ENCODE measurements around the gene MACO1. TPM values are rescaled to one million over a fixed set of nuclear protein-coding genes. Genes with fewer than 3 reads are reported as not detected.
"Not testable (repeated sequence)": the region's sequence is repeated elsewhere in the genome, so short reads cannot be mapped to it uniquely, and the experiment has no call there.

MACO1 gene
- total RNA-seq, 1 experiment from 2014 or later, result 17.4 TPM

DNA sequence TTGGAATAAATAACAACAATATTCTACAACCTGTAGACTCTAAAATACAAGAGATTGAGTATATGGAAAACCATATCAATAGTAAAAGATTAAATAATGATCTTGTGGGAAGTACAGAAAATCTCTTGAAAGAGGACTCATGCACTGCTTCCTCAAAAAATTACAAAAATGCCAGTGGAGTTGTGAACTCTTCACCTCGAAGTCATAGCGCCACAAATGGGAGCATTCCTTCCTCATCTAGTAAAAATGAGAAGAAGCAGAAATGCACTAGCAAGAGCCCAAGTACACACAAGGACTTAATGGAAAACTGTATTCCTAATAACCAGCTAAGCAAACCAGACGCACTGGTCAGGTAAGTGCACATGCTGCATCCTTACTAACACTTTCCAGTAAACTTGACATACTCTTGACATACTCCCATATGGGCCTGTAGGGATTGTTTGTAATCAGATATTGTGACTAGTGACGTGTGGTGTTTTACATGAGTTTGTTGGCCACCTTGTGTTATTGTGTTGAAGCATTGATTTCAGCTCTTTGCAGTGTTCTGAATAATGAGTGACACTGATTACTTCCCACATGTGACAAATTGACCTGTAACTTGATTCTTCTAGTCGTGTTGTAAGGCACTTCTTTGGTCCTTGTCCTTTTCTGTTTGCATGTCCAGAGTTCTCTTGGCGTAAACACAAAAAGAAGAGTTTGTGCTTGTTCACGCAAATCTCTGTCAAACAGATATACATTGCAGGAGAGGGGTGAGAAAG lies 28.0 kb downstream of the MACO1 start:
- TF ChIP-seq, protein P1, sequence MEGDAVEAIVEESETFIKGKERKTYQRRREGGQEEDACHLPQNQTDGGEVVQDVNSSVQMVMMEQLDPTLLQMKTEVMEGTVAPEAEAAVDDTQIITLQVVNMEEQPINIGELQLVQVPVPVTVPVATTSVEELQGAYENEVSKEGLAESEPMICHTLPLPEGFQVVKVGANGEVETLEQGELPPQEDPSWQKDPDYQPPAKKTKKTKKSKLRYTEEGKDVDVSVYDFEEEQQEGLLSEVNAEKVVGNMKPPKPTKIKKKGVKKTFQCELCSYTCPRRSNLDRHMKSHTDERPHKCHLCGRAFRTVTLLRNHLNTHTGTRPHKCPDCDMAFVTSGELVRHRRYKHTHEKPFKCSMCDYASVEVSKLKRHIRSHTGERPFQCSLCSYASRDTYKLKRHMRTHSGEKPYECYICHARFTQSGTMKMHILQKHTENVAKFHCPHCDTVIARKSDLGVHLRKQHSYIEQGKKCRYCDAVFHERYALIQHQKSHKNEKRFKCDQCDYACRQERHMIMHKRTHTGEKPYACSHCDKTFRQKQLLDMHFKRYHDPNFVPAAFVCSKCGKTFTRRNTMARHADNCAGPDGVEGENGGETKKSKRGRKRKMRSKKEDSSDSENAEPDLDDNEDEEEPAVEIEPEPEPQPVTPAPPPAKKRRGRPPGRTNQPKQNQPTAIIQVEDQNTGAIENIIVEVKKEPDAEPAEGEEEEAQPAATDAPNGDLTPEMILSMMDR (IDR thresholded peaks at IDR 0.05; ENCODE audit: unreplicated experiment), result no peak
- no peak for DNase-seq (ENCODE audit: unreplicated experiment)
- ChIA-PET CTCF (no interaction called here), POLR2A (no interaction called here)
- intact Hi-C loops (cut with micrococcal nuclease), result no loop called here
- Mint-ChIP-seq H3K27ac (ENCODE audit: low read depth, unreplicated experiment) (no peak overlapping the region), H3K9me3 (ENCODE audit: unreplicated experiment) (no peaks in the 10 kb centered on the region), H3K27me3 (ENCODE audit: insufficient read depth, unreplicated experiment) (no peaks in the 10 kb centered on the region), H3K36me3 (ENCODE audit: insufficient read depth, unreplicated experiment) (peaks cover 53% of the 10 kb centered on the region), H3K4me1 (ENCODE audit: insufficient read depth, unreplicated experiment) (no peaks in the 10 kb centered on the region), H3K4me3 (ENCODE audit: unreplicated experiment) (no peak overlapping the region)
- BruUV-seq (replicated peaks), result no TSS peak

DNA sequence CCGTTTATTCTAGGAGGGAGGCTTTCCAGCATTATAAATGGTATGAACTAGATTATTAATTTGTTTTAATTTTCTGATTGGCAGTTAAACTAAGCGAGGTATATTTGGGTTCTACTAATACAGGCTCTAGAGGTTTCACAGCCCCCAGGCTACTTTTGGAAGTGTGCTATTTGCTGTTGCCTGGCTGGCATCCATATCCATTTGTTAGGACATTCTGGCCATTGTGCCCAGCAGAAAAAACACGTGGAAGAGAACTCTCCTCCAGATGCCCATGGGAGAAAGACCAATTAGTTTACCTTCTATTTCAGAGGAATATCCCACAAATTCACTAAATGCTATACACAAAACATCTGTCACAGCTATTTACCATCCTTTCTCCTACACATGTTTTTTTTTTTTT lies 29.3 kb downstream of the MACO1 start:
- TF ChIP-seq, protein P1 (IDR thresholded peaks at IDR 0.05; ENCODE audit: unreplicated experiment), result no peak
- Mint-ChIP-seq H3K4me3 (ENCODE audit: unreplicated experiment) (no peak overlapping the region), H3K27ac (ENCODE audit: low read depth, unreplicated experiment) (no peak overlapping the region), H3K9me3 (ENCODE audit: unreplicated experiment) (no peaks in the 10 kb centered on the region), H3K36me3 (ENCODE audit: insufficient read depth, unreplicated experiment) (peaks cover 47% of the 10 kb centered on the region), H3K27me3 (ENCODE audit: insufficient read depth, unreplicated experiment) (no peaks in the 10 kb centered on the region), H3K4me1 (ENCODE audit: insufficient read depth, unreplicated experiment) (no peaks in the 10 kb centered on the region)
- no TSS peak for BruUV-seq (replicated peaks)
- ChIA-PET POLR2A (interaction anchor here (0.9 to 1.0 kb wide), 2 partner anchors 19 to 24 kb away, joined by 3 read pairs; no protein-coding TSS in a partner anchor), CTCF (interaction anchor here (0.8 kb wide), 1 partner anchor 27 kb away, joined by 3 read pairs; no protein-coding TSS in a partner anchor)
- DNase-seq (ENCODE audit: unreplicated experiment), result no peak
- intact Hi-C loops (cut with micrococcal nuclease), result loop anchor here (1.0 kb wide), 1 partner anchor 33 kb away; no protein-coding TSS in a partner anchor

DNA sequence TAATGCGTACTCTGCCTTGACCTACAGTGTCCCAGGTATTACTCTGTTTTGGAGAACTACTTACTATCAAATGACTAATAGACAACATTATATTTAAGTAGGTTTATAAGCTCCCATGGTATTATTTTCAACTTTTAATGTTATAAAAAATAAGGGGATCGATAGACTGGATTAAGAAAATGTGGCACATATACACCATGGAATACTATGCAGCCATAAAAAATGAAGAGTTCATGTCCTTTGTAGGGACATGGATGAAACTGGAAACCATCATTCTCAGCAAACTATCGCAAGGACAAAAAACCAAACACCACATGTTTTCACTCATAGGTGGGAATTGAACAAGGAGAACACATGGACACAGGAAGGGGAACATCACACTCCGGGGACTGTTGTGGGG lies 30.1 kb downstream of the MACO1 start:
- not testable (repeated sequence) for H3K27ac Mint-ChIP-seq (ENCODE audit: low read depth, unreplicated experiment); H3K4me3 Mint-ChIP-seq (ENCODE audit: unreplicated experiment); H3K9me3 Mint-ChIP-seq (ENCODE audit: unreplicated experiment); BruUV-seq (replicated peaks); H3K4me1 Mint-ChIP-seq (ENCODE audit: insufficient read depth, unreplicated experiment); H3K27me3 Mint-ChIP-seq (ENCODE audit: insufficient read depth, unreplicated experiment); DNase-seq (ENCODE audit: unreplicated experiment)
- intact Hi-C loops (cut with micrococcal nuclease), result loop anchor here (1.0 kb wide), 1 partner anchor 34 kb away; no protein-coding TSS in a partner anchor
- ChIA-PET CTCF (interaction anchor here (0.6 kb wide), 1 partner anchor 1049 kb away, joined by 4 read pairs; no protein-coding TSS in a partner anchor), POLR2A (interaction anchor here (1.0 kb wide), 1 partner anchor 25 kb away, joined by 3 read pairs; no protein-coding TSS in a partner anchor)
- H3K36me3 Mint-ChIP-seq (ENCODE audit: insufficient read depth, unreplicated experiment), result peaks cover 41% of the 10 kb centered on the region

DNA sequence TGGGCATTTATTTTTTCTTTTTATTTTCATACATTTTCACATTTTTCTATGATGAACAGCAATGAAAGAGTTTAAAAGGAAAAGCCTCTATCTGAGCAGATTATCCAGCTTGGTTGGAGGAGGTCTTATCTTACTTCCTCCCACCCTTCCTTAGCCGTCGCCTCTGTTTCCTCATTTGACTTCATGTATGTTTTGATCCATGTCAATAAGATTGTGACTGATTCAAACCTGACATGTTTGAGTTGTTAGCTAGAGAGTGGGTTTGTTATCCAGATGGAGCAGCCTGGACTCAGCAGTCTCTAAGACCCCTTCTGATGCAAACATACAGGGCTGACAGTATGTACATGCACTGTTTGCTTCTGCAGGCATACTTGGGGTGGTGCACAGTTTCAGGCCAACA lies 31.2 kb downstream of the MACO1 start:
- Mint-ChIP-seq H3K27ac (ENCODE audit: low read depth, unreplicated experiment) (no peak overlapping the region), H3K36me3 (ENCODE audit: insufficient read depth, unreplicated experiment) (peaks cover 32% of the 10 kb centered on the region), H3K27me3 (ENCODE audit: insufficient read depth, unreplicated experiment) (no peaks in the 10 kb centered on the region), H3K4me1 (ENCODE audit: insufficient read depth, unreplicated experiment) (no peaks in the 10 kb centered on the region), H3K9me3 (ENCODE audit: unreplicated experiment) (no peaks in the 10 kb centered on the region), H3K4me3 (ENCODE audit: unreplicated experiment) (no peak overlapping the region)
- POLR2A ChIA-PET, result interaction anchor here (1.8 kb wide), 1 partner anchor 19 kb away, joined by 4 read pairs; no protein-coding TSS in a partner anchor
- BruUV-seq (replicated peaks), result no TSS peak
- TF ChIP-seq, protein P1 (IDR thresholded peaks at IDR 0.05; ENCODE audit: unreplicated experiment), result no peak
- CTCF ChIA-PET, result no interaction called here
- intact Hi-C loops (cut with micrococcal nuclease), result no loop called here
- DNase-seq (ENCODE audit: unreplicated experiment), result no peak
